Spinal cord (tissue), 10 donors: ENCODE measurements around the gene MAFG. TPM values are rescaled to one million over a fixed set of nuclear protein-coding genes. Genes with fewer than 3 reads are reported as not detected.

Experiments used
- DNase-seq, 6 donors: peaks; one replicate each; pipeline versions ENCODE4 v3.0.0 to v3.0.0-alpha.2; 2013 to 2015; ENCODE audit warnings: low spot score in 6 of 6, low read depth in 4 of 6
- H3K27ac ChIP-seq: one replicate; pipeline ENCODE4 v1.5.1; 2013; ENCODE audit warnings: low read depth, low read length, control low read depth
- H3K27me3 ChIP-seq: one replicate; pipeline ENCODE4 v1.6.1; 2013; ENCODE audit warnings: low read length; ENCODE audit not compliant: control insufficient read depth, insufficient read depth
- H3K36me3 ChIP-seq: one replicate; pipeline ENCODE4 v1.6.1; 2013; ENCODE audit warnings: low read length; ENCODE audit not compliant: control insufficient read depth, insufficient read depth
- H3K4me1 ChIP-seq: one replicate; pipeline ENCODE4 v1.6.1; 2013; ENCODE audit warnings: low read length; ENCODE audit not compliant: control insufficient read depth, insufficient read depth
- H3K4me3 ChIP-seq: one replicate; pipeline ENCODE4 v1.5.1; 2013; ENCODE audit warnings: low read depth, low read length, control low read depth
- H3K9me3 ChIP-seq: one replicate; pipeline ENCODE4 v1.6.1; 2013; ENCODE audit warnings: low read length; ENCODE audit not compliant: control insufficient read depth, insufficient read depth
- WGBS: methylation state at CpG from one replicate; pipeline ENCODE4 v1.1.5; 2013; ENCODE audit warnings: missing lambda C conversion rate; ENCODE audit not compliant: insufficient coverage; 5-methylcytosine and 5-hydroxymethylcytosine counted together
- polyA plus RNA-seq, 2 donors: library from polyadenylated mRNA; unstranded; fragments of 120-200 nt; gene quantifications; one replicate each; pipeline ENCODE4 v1.2.1, GENCODE V29; 2013; ENCODE audit not compliant: insufficient read length in 2 of 2
- total RNA-seq, 2 donors: library from RNA; depleted of rRNA in 1 of 2; stranded (reverse); fragments of 120-200 nt in 1 of 2; fragments of >200 nt in 1 of 2; gene quantifications; one replicate each; pipeline versions ENCODE4 v1.2.3 to v1.2.4, GENCODE V29; 2013 to 2014
- donor health status: healthy.

MAFG gene
- total and polyA plus RNA-seq, 4 donors = 10.8 to 24.2 (median 17.2) TPM

DNA sequence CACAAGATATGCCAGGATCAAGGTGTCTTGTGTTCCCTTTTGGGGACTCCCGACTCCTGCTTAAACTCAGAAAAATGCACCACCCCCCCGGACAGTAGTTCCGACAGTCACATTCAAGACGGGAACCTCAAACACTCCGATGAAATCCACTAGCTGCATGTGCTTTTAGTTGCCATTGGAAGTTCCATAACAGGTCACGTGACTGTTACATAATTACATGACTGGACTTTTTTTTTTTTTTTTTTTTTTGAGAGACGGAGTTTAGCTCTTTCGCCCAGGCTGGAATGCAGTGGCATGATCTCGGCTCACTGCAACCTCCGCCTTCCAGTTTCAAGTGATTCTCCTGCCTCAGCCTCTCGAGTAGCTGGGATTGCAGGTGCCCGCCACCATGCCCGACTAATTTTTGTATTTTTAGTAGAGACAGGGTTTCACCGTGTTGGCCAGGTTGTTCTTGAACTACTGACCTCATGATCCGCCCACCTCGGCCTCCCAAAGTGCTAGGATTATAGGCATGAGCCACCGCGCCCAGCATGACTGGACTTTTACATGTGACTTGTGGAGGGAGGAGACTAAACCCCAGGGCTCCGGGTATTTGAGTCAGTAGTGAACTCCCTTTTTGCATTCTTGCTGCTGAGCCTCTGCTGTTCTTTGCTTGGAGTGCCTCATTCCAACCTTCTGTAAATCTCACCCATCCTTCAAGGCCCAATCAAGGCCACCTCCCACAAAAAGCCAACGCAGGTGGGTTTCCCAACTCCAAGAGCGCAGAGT is 11.1 kb downstream of the MAFG start:
- Histone ChIP-seq H3K36me3 (peaks cover 69% of the 10 kb centered on the region), H3K4me1 (peaks cover 23% of the 10 kb centered on the region), H3K27ac (no peak overlapping the region), H3K27me3 (no peaks in the 10 kb centered on the region), H3K4me3 (no peak overlapping the region), H3K9me3 (no peaks in the 10 kb centered on the region)
- 86% methylated on average over 16 of the region's 21 CpGs for WGBS
- DNase-seq = no peak

DNA sequence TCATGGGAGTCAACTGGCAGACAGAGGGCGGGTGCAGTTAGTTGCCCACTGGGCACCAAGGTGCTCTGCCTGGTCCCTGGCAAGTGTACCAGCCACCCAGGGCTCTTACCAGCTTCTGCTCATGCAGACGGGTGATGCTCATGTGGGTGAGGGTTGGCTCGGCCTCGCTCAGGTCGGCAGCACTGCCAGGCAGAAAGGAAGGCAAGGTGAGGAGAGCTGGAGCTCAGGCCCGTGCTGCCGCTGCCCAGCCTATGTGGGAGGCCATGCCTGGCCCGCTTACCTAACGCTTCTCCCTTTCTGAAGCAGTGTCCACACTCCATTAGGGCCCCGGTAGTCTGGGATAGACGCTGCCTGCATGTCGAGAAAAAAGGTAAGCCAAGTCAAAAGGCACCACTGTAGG is 12.2 kb downstream of the MAFG start:
- peaks cover 58% of the 10 kb centered on the region for H3K36me3 ChIP-seq
- no peak overlapping the region for H3K4me3 ChIP-seq
- H3K4me1 ChIP-seq = peaks cover 29% of the 10 kb centered on the region
- no peak for DNase-seq
- H3K27me3 ChIP-seq = no peaks in the 10 kb centered on the region
- no peaks in the 10 kb centered on the region for H3K9me3 ChIP-seq
- no peak overlapping the region for H3K27ac ChIP-seq
- 89% methylated on average over 12 of the region's 12 CpGs for WGBS

DNA sequence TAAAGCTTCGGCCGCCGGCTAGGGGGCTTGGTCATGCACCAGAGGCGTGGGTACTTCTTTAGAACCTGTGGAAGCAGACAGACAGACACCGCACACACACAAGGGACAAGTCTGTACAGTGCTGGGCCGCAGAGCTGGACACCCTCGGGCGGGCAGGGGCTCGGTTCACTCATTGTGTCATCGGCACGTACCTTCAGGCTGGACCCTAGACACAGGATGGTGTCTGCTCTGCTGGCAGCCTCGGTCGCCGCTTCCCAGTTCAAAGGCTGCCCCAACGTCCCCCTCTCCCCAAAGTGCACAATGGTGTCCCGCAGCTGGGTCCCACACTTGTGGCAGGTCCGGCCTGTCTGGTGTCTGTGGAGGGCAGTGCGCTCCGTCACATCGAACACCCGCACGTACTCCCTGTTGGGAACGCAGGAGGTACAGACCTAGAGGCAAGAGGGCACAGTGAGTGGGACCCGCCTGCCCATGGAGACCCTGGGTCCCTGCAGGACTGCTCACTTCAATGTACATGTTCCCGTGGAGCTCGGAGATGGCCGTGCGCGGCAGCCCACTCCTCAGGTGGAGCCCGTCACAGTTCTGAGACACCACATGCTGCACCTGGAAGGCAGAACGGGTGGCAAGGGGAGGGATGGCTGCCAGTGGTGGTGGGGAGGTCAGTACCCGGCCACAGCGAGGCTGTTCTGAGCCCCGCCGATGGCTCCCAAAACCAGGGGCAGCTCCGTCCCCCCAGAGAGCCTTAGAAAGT is 13.3 kb downstream of the MAFG start:
- Histone ChIP-seq H3K9me3 (no peaks in the 10 kb centered on the region), H3K4me3 (no peak overlapping the region), H3K4me1 (peaks cover 39% of the 10 kb centered on the region), H3K27ac (no peak overlapping the region), H3K36me3 (peaks cover 50% of the 10 kb centered on the region), H3K27me3 (no peaks in the 10 kb centered on the region)
- WGBS = 95% methylated on average over 32 of the region's 36 CpGs
- no peak for DNase-seq

DNA sequence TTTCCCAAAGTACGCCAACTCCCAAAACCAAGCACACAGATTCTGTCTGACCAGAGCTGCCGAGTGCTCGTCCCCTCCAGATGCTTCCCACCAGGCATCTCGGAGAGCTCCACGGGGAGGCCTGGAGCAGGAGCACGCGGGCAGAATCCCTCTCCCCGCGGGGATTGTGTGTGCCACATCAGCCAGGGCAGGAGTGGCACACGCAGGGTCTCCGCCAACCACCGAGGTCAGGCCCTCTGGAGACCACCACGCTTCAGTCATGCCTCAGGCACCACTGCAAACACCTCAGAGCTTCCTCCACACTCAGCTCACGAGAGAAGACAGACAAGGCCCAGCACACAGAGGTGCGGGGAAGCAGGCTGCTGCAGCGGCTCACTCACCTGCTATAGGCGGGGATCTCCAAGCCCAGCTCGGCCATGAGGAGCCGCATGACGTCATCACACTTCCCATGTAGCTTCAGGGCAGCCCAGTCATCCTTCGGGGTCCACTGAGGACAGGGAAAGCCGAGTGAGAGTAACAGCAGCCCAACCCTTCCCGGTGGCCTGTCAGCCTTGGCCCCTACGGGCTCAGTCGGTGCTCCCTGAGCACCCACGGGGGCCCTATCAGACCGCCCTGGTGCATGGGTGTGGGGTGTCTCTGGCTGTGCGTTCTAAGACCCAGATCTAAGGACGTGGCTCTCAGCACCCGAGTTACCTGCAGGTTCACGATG is 14.0 kb downstream of the MAFG start:
- peaks cover 53% of the 10 kb centered on the region for H3K36me3 ChIP-seq
- no peaks in the 10 kb centered on the region for H3K27me3 ChIP-seq
- H3K4me1 ChIP-seq = peaks cover 38% of the 10 kb centered on the region
- no peak for DNase-seq
- H3K4me3 ChIP-seq = no peak overlapping the region
- 96% methylated on average over 31 of the region's 31 CpGs for WGBS
- no peak overlapping the region for H3K27ac ChIP-seq
- H3K9me3 ChIP-seq = no peaks in the 10 kb centered on the region

DNA sequence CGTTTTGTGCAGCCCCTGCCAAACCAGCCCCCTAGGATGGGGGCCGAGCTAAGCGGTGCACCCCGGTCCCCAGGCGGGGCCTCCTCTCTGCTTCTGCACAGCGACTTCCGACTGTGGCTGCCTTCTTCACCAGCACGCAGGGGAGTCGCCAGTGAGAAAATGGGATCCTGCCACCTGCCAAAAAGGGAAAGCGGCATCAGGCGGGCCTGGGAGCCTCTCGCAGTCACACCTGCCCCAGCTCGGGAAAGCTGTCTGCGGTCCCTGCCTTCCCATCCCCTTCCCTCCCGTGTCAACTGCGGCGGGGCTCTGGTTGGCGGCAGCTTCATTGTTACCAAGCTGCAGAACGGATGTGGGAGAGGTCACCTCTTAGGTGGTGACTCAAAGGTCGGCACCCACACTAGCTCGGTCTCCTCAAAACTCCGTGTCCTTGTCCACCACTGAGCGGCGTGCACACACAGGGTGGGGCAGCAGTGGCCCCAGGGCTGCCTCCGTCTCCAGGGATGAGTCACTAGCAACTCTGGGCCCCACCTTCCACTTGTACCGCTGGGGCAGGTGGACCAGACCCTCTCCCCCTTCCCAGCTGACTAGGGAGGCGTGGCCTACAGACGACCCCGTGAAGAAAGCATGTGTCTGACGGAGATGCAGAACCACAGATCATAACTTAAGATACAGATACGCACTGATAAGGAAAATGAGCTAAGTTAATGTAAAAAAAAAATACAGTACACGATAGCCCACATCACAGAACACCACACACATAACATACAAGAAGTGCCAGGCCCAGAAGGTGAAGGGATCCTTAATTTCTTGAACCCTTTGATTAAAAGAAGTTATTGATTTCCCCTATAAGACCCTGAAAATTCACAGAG is 14.9 kb downstream of the MAFG start:
- Histone ChIP-seq H3K27me3 (no peaks in the 10 kb centered on the region), H3K9me3 (no peaks in the 10 kb centered on the region), H3K27ac (no peak overlapping the region), H3K36me3 (peaks cover 62% of the 10 kb centered on the region), H3K4me3 (no peak overlapping the region), H3K4me1 (peaks cover 33% of the 10 kb centered on the region)
- WGBS = 95% methylated on average over 25 of the region's 32 CpGs
- DNase-seq = no peak

DNA sequence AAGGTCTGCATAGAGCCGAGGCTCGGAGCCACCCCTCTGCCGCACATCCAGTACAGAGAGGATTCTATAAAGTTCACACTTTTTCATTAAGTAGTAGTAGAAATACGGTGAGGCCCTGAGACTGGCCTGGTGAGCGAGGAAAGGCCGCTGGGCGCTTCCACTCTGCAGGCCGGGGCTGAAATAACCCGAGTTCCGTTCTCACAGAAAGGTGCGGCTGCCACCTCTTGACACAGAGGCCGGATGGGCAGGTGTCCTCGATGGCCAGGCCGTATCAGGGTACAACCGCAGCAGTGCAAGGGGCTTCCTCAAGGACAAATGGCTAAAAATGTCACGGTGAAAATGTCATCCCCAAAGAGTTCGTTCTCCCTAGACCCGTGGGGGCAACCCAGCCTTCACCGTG is 15.6 kb downstream of the MAFG start:
- no peaks in the 10 kb centered on the region for H3K27me3 ChIP-seq
- WGBS = 89% methylated on average over 16 of the region's 19 CpGs
- DNase-seq = no peak

DNA sequence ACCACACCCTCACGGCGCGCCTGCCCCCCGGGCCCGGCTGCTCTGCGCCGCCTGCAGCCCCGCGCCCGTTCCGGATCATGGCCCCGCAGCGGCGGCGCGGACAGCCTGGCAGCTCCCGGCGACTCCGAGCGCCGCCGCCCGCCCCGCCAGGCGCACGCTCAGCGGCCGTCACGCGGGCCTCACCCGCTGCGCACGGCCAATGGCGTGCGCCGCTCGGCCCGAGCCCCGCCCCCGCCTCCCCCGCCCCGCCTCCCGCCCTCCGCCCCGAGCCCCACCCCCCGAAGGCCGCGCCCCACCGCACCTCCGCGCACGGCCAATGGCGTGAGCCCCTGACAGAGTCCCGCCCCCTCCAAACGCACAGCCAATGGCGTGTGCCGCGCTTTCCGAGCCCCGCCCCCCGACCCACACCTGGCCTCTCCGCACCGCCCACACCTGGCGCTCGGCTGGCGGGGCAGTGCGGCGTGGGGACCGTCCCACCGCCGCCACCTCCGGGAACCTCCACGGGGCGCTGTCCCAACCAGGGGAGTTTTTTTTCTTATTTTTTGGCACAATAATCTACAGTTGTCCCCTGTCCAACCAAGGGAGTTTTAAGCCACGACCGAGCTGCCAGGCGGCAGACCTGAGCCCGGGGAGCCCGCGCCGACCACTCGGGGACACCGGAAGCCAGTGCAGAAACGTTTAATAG is 16.1 kb downstream of the MAFG start, which contains the start of gene PCYT2:
Gene PCYT2, minus strand, starts transcription at position 123 of the 685 bp plus-strand sequence. Its CDS starts 44 bp downstream, at position 79.
- WGBS = 2% methylated on average over 42 of the region's 84 CpGs
- peaks cover 24% of the 10 kb centered on the region for H3K4me1 ChIP-seq
- peak within 1 kb of the TSS; percentile 59 for H3K4me3 ChIP-seq
- H3K36me3 ChIP-seq = peaks cover 75% of the 10 kb centered on the region
- peak within 1 kb of the TSS; percentile 42 for H3K27ac ChIP-seq
- peak; percentile 38 to 97 (median 81) for DNase-seq
- H3K27me3 ChIP-seq = no peaks in the 10 kb centered on the region
- no peaks in the 10 kb centered on the region for H3K9me3 ChIP-seq

More for the DNA sequence above, 15.6 kb downstream of the MAFG start:
- Histone ChIP-seq H3K36me3 (peaks cover 69% of the 10 kb centered on the region), H3K4me1 (peaks cover 29% of the 10 kb centered on the region), H3K9me3 (no peaks in the 10 kb centered on the region), H3K4me3 (no peak overlapping the region), H3K27ac (peak overlapping the region; percentile 42)

DNA sequence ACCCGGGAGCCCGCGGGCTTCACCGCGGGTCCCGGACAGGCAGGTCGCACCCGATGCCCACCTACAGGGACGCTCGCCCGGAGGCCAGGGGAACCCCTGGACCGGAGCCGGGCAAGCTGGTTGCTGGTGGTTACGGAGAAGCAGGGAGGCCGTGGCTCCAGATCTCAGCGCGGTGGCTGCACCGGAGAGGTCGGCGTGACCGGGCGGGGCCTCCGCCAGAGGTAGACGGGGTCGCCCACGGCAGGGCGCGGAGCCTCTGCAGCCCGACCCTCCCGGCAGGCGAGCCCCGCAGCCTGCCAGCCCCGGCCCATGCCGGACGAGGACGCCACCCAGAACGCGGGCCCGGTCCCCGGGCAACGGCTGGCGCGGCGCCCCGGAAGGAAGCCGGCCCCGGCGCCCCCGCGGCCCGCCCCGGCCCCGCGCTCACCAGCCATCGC is 16.7 kb downstream of the MAFG start:
- Histone ChIP-seq H3K4me1 (peaks cover 24% of the 10 kb centered on the region), H3K4me3 (peak overlapping the region; percentile 59), H3K9me3 (no peaks in the 10 kb centered on the region), H3K27me3 (no peaks in the 10 kb centered on the region), H3K27ac (no peak overlapping the region), H3K36me3 (peaks cover 80% of the 10 kb centered on the region)
- DNase-seq = peak in 1 of 6 donors; percentile 11
- 0% methylated on average over 55 of the region's 55 CpGs for WGBS
